Measurements from ENCODE around the gene PEX7. TPM values are rescaled to one million over a fixed set of nuclear protein-coding genes. Genes with fewer than 3 reads are reported as not detected.
"Not testable (repeated sequence)": the region's sequence is repeated elsewhere in the genome, so short reads cannot be mapped to it uniquely, and the experiment has no call there.

The PEX7 gene
- total RNA-seq, 1 donor, result 6.1 TPM

DNA sequence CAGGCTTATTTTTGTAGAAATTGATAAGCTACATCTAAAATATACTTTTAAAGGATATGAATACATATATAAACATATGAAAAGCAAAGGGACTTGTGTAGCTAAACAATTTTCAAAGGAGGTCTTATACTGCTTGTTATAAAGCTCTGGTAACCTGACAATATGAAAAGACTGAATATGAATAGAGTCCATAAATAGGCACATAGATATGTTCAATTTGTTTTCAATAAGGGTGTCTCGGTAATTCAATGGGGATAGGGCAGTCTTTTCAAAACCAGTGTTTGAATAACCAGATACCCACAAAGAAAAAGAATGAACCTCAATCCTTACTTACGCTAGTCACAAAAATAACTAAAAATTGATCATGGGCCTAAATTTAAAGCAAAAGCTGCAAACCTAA lies 20.8 kb upstream of the PEX7 start:
- H3K27me3 ChIP-seq (ENCODE audit: insufficient read depth, low read length), result peaks cover 3% of the 10 kb centered on the region
- no peaks in the 10 kb centered on the region for H3K4me1 ChIP-seq (ENCODE audit: insufficient read depth, low read length)
- no peak overlapping the region for H3K4me3 ChIP-seq (ENCODE audit: low read length)
- peaks cover 4% of the 10 kb centered on the region for H3K9me3 ChIP-seq (ENCODE audit: low read depth, low read length)

GRCh38 chr6:136803608-136804007 lies 18.8 kb upstream of the PEX7 start:
- Histone ChIP-seq H3K27me3 (ENCODE audit: insufficient read depth, low read length) (peaks cover 3% of the 10 kb centered on the region), H3K9me3 (ENCODE audit: low read depth, low read length) (peaks cover 4% of the 10 kb centered on the region), H3K4me3 (ENCODE audit: low read length) (no peak overlapping the region), H3K4me1 (ENCODE audit: insufficient read depth, low read length) (no peaks in the 10 kb centered on the region)

- H3K4me3 ChIP-seq (ENCODE audit: low read length), result no peak overlapping the region
- no peaks in the 10 kb centered on the region for H3K27me3 ChIP-seq (ENCODE audit: insufficient read depth, low read length)
- no peaks in the 10 kb centered on the region for H3K4me1 ChIP-seq (ENCODE audit: insufficient read depth, low read length)
- no peaks in the 10 kb centered on the region for H3K9me3 ChIP-seq (ENCODE audit: low read depth, low read length)
Observed at GRCh38 chr6:136809091-136809860, 13.1 kb upstream of the PEX7 start.

- no peaks in the 10 kb centered on the region for H3K27me3 ChIP-seq (ENCODE audit: insufficient read depth, low read length)
- H3K4me1 ChIP-seq (ENCODE audit: insufficient read depth, low read length), result no peaks in the 10 kb centered on the region
- H3K9me3 ChIP-seq (ENCODE audit: low read depth, low read length), result no peaks in the 10 kb centered on the region
- no peak overlapping the region for H3K4me3 ChIP-seq (ENCODE audit: low read length)
Observed at GRCh38 chr6:136811272-136811671, 11.1 kb upstream of the PEX7 start.

GRCh38 chr6:136812174-136812573 lies 10.2 kb upstream of the PEX7 start:
- Histone ChIP-seq H3K9me3 (ENCODE audit: low read depth, low read length) (no peaks in the 10 kb centered on the region), H3K27me3 (ENCODE audit: insufficient read depth, low read length) (peaks cover 4% of the 10 kb centered on the region), H3K4me3 (ENCODE audit: low read length) (no peak overlapping the region), H3K4me1 (ENCODE audit: insufficient read depth, low read length) (no peaks in the 10 kb centered on the region)

- H3K9me3 ChIP-seq (ENCODE audit: low read depth, low read length); H3K4me3 ChIP-seq (ENCODE audit: low read length); H3K4me1 ChIP-seq (ENCODE audit: insufficient read depth, low read length); H3K27me3 ChIP-seq (ENCODE audit: insufficient read depth, low read length): not testable (repeated sequence)
Observed at GRCh38 chr6:136815608-136816007, 6.8 kb upstream of the PEX7 start.

DNA sequence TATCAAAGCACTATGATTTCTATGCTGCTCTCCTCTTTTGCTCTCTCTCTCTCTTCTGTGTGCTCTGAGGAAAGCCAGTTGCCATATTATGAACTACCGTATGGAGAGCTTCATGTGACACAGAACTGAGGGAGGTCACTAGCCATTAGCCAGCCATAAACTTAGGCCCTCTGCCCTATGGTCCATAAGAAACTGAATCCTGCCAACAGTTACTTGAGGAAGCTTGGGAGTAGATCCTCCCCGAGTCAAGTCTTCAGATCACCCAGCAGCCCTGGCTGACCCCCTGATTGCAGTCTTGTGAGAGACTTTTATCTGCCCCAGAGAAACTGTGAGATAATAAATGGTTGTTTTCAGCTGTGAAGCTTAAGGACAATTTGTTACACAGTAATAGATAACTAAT lies 5.7 kb upstream of the PEX7 start:
- H3K4me3 ChIP-seq (ENCODE audit: low read length), result no peak overlapping the region
- H3K27me3 ChIP-seq (ENCODE audit: insufficient read depth, low read length), result peaks cover 4% of the 10 kb centered on the region
- H3K9me3 ChIP-seq (ENCODE audit: low read depth, low read length), result no peaks in the 10 kb centered on the region
- H3K4me1 ChIP-seq (ENCODE audit: insufficient read depth, low read length), result peaks cover 3% of the 10 kb centered on the region

- H3K4me1 ChIP-seq (ENCODE audit: insufficient read depth, low read length), result peaks cover 14% of the 10 kb centered on the region
- no peak overlapping the region for H3K4me3 ChIP-seq (ENCODE audit: low read length)
- peaks cover 4% of the 10 kb centered on the region for H3K27me3 ChIP-seq (ENCODE audit: insufficient read depth, low read length)
- no peaks in the 10 kb centered on the region for H3K9me3 ChIP-seq (ENCODE audit: low read depth, low read length)
Observed at GRCh38 chr6:136820561-136820960, 1.8 kb upstream of the PEX7 start.

DNA sequence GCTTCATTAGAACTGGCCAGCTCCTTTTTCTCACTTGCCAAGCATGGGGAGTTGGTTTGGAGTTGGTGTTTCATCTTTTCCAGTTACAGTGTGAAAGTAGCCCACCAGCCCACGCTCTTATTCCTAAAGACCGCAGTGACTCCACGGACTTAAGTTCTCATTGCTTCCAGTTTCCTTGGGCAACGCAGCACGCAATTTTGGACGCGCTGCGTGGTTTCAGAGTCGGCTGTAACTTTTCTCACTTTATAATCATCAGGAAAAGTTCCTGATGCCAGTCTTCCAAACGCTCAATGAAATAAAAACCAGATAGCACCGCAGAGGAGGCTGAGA lies 381 bp upstream of the PEX7 start:
- Histone ChIP-seq H3K27me3 (ENCODE audit: insufficient read depth, low read length) (no peaks in the 10 kb centered on the region), H3K4me3 (ENCODE audit: low read length) (peak overlapping the region; percentile 64), H3K4me1 (ENCODE audit: insufficient read depth, low read length) (peaks cover 14% of the 10 kb centered on the region), H3K9me3 (ENCODE audit: low read depth, low read length) (no peaks in the 10 kb centered on the region)

DNA sequence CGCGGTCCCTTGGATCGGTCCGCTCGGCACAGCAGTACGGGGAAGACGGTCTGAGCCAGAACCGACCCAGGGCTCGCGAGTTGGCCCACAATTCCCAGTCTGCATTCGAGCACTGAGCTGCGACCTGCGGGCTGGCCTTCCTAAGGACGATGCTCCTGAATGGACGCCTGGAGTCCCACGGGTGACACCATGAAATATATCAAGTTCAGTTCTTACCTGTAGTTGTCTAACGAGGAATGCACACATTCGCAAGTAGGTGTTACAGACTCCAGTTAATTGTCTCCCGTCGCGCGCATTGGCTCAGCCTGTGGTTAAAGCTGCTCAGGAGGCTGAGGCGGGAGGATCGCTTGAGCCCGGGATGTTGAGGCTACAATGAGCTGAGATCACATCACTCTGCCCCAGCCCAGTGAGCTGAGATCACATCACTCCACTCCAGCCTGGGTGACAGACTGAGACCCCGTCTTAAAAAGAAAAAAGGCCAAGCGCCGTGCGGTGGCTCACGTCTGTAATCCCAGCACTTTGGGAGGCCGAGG lies 802 bp downstream of the PEX7 start:
- no peaks in the 10 kb centered on the region for H3K9me3 ChIP-seq (ENCODE audit: low read depth, low read length)
- H3K4me3 ChIP-seq (ENCODE audit: low read length), result peak overlapping the region; percentile 64
- H3K27me3 ChIP-seq (ENCODE audit: insufficient read depth, low read length), result no peaks in the 10 kb centered on the region
- peaks cover 14% of the 10 kb centered on the region for H3K4me1 ChIP-seq (ENCODE audit: insufficient read depth, low read length)

DNA sequence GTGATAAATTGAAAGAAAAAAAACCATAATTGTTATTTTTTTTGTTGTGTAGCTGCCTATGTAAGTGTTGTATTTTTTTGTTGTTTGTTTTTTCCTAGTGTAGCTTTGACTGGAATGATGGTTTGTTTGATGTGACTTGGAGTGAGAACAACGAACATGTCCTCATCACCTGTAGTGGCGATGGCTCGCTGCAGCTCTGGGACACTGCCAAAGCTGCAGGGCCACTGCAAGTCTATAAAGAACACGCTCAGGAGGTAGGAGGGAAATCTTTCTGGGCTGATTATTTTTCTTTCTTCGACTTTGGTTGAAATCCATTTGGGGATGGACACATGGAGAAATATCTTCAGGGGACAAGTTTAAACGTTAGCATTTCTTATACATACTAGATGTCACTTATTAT lies 3.8 kb downstream of the PEX7 start:
- no peaks in the 10 kb centered on the region for H3K27me3 ChIP-seq (ENCODE audit: insufficient read depth, low read length)
- H3K9me3 ChIP-seq (ENCODE audit: low read depth, low read length), result no peaks in the 10 kb centered on the region
- H3K4me1 ChIP-seq (ENCODE audit: insufficient read depth, low read length), result peaks cover 18% of the 10 kb centered on the region
- H3K4me3 ChIP-seq (ENCODE audit: low read length), result no peak overlapping the region

DNA sequence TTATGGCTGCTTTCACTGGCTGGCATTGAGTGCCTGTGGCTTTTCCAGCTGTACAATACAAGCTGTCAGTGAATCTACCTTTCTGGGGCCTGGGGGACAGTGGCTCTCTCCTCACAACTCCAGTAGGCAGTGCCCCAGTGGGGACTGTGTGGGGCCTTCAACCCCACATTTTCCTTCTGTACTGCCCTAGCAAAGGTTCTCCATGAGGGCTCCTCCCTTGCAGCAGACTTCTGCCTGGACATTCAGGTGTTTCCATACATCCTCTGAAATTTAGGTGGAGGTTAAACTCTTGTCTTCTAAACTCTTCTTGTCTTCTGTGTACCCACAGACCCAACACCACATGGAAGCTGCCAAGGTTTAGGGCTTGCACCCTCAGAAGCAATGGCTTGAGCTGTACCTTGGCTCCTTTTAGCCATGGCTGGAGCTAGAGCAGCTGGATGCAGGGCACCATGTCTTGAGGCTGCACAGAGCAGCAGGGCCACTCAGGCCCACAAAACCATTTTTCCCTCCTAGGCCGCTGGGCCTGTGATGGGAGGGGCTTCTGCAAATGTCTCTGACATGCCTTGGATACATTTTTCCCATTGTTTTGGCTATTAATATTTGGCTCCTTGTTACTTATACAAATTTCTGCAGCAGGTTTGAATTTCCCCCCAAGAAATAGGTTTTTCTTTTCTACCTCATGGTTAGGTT lies 9.6 kb downstream of the PEX7 start:
- Histone ChIP-seq H3K4me1 (ENCODE audit: insufficient read depth, low read length) (peaks cover 4% of the 10 kb centered on the region), H3K4me3 (ENCODE audit: low read length) (no peak overlapping the region), H3K27me3 (ENCODE audit: insufficient read depth, low read length) (no peaks in the 10 kb centered on the region), H3K9me3 (ENCODE audit: low read depth, low read length) (peaks cover 11% of the 10 kb centered on the region)

DNA sequence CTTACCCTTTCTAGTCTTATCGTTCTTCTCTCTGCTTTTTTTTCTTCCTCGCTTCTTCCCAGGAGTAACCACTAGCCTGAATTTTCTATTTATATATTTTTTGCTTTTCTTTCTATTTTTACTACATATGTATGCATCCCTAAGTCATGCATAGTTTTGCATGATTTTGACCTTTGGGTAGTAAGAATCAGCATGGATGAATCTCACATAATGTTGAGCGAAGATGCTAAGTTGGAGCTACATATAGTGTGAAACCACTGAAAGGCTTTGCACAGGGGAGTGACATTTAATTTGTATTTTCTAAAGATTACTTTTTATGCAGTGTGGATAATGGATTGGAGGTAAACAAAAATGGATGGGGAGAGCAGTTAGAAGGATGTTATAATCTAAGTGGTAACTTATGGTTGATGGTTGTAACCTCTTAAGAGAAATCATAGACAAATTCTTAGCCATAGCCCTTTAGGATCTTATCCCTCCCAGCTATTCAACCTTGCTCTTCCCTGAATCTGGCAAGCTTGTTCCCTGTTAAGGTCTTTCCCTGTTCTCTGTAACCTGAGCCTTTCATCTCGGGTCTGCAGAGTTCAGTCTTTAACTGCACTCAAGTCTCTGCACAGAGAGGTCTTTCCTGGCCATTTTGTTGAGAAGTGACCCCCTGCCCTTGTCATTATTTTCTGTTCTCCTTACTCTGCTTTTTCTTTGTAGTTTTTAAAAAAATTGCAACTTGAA lies 18.0 kb downstream of the PEX7 start:
- H3K4me3 ChIP-seq (ENCODE audit: low read length), result no peak overlapping the region
- no peaks in the 10 kb centered on the region for H3K27me3 ChIP-seq (ENCODE audit: insufficient read depth, low read length)
- H3K9me3 ChIP-seq (ENCODE audit: low read depth, low read length), result no peaks in the 10 kb centered on the region
- no peaks in the 10 kb centered on the region for H3K4me1 ChIP-seq (ENCODE audit: insufficient read depth, low read length)

DNA sequence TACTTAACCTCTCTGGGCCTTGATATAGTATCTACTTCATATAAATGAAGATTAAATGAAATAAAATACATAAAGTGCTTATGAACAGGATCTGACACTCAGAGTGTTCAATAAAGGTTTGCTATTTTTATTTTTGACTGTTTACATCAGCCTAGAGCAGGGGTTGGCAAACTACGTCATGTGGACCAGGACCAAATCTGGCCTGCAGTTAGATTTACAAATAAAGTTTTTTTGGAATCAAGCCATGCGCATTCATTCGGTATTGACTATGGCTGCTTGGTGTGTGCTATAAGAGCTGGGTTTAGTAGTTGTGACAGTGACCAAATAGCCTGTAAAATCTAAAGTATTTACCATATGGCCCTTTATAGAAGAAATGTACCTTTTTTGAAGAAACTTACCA lies 20.8 kb downstream of the PEX7 start:
- no peaks in the 10 kb centered on the region for H3K9me3 ChIP-seq (ENCODE audit: low read depth, low read length)
- no peaks in the 10 kb centered on the region for H3K4me1 ChIP-seq (ENCODE audit: insufficient read depth, low read length)
- H3K4me3 ChIP-seq (ENCODE audit: low read length), result no peak overlapping the region
- no peaks in the 10 kb centered on the region for H3K27me3 ChIP-seq (ENCODE audit: insufficient read depth, low read length)

DNA sequence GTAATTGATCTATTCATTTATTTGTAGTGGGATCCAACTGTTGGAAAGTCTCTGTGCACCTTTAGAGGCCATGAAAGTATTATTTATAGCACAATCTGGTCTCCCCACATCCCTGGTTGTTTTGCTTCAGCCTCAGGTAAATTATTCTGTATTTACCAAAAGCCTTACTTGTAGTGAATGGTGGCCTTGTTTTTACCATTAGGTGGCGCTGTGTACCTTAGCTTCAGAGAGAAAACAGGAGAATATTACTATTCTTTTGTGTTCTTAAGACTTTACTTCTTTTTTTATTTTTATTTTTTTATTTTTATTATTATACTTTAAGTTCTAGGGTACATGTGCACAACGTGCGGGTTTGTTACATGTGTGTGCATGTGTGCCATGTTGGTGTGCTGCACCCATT lies 23.7 kb downstream of the PEX7 start:
- H3K27me3 ChIP-seq (ENCODE audit: insufficient read depth, low read length), result no peaks in the 10 kb centered on the region

More for the DNA sequence above, 23.7 kb downstream of the PEX7 start:
- H3K9me3 ChIP-seq (ENCODE audit: low read depth, low read length), result no peaks in the 10 kb centered on the region
- no peak overlapping the region for H3K4me3 ChIP-seq (ENCODE audit: low read length)
- no peaks in the 10 kb centered on the region for H3K4me1 ChIP-seq (ENCODE audit: insufficient read depth, low read length)

All from mononuclear cell (primary cell).